GM21381 (cell line): ENCODE data around the gene CMBL.

Experiments
- ATAC-seq: cut with Tn5 transposase; IDR thresholded peaks from one replicate; pipeline ENCODE4 v1.9.1; 2021; ENCODE audit warnings: mild to moderate bottlenecking, moderate library complexity; ENCODE audit not compliant: unreplicated experiment

Gene CMBL

GRCh38 chr5:10310835-10311570 is 3.3 kb upstream of the CMBL start:
- ATAC-seq: peak; percentile 47

GRCh38 chr5:10310066-10310779 is 2.5 kb upstream of the CMBL start:
- ATAC-seq: no peak

- no peak for ATAC-seq
These were observed 1.1 kb upstream of the CMBL start for GRCh38 chr5:10308844-10309243.

- no peak for ATAC-seq
These were observed 896 bp downstream of the CMBL start for GRCh38 chr5:10306806-10307205.

GRCh38 chr5:10306114-10306513 is 1.6 kb downstream of the CMBL start:
- no peak for ATAC-seq

- ATAC-seq: no peak
These were observed 2.8 kb downstream of the CMBL start for GRCh38 chr5:10304932-10305331.

GRCh38 chr5:10303699-10304170 is 4.0 kb downstream of the CMBL start:
- no peak for ATAC-seq

GRCh38 chr5:10303201-10303600 is 4.5 kb downstream of the CMBL start:
- no peak for ATAC-seq

GRCh38 chr5:10301842-10302610 is 5.7 kb downstream of the CMBL start:
- ATAC-seq: no peak

GRCh38 chr5:10301266-10301665 is 6.4 kb downstream of the CMBL start:
- ATAC-seq: no peak

GRCh38 chr5:10300246-10300645 is 7.5 kb downstream of the CMBL start:
- ATAC-seq: no peak

- no peak for ATAC-seq
These were observed 10.0 kb downstream of the CMBL start for GRCh38 chr5:10297646-10298204.

- ATAC-seq: no peak
These were observed 11.9 kb downstream of the CMBL start for GRCh38 chr5:10295619-10296326.

- ATAC-seq: no peak
These were observed 13.6 kb downstream of the CMBL start for GRCh38 chr5:10293907-10294662.

GRCh38 chr5:10291692-10292339 is 15.9 kb downstream of the CMBL start:
- no peak for ATAC-seq

GRCh38 chr5:10290438-10290837 is 17.3 kb downstream of the CMBL start:
- ATAC-seq: no peak

- ATAC-seq: no peak
These were observed 17.7 kb downstream of the CMBL start for GRCh38 chr5:10289991-10290390.

GRCh38 chr5:10289353-10289752 is 18.3 kb downstream of the CMBL start:
- no peak for ATAC-seq

GRCh38 chr5:10288592-10289219 is 19.0 kb downstream of the CMBL start:
- no peak for ATAC-seq
